ENCODE measurements around the gene VSNL1. TPM values are rescaled to one million over a fixed set of nuclear protein-coding genes. Genes with fewer than 3 reads are reported as not detected.

Gene VSNL1
- total RNA-seq, 1 experiment from 2014 or later: not detected

DNA sequence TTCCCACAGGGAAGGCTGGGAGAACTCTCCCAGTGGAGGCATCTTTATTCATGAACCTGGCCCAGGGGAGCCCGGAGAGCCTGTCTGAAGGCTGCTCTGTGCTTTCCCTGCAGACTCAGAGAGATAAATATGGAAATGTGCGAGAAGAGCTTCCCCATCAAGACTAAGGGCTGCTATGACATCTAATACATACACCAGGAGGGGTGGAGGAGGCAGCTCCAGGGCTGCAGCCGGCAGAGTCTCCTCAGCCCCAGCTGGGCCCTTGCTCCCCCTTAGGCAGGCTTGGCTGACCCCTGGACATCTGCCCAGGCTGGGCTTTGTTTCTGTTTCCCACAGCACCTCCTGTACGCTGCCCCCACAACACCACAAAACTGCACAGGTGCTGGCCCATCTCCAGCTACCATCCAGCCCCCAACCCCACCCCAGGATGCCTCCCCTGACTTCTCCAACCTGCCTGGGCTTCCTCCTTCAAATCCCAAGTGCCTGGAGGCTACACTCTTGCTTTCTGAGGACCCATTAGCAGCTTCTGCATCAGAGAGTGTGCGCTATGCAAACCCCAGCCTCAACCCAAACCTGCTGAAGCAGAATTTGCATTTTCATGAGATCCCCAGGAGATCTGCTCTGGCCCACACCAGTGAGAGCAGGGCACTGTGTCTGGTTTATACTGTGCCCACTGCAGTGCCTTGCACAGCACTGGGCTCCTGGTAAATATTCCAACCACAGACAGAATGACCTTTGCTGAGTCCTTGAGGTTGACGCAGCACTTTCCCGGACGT is 96.8 kb downstream of the VSNL1 start:
- Histone ChIP-seq H3K9me2 (replicated peaks; ENCODE audit: low read length) (no peaks in the 10 kb centered on the region), H4K20me1 (ENCODE audit: low read length) (no peaks in the 10 kb centered on the region), H3K36me3 (ENCODE audit: low read depth, low read length) (no peaks in the 10 kb centered on the region), H2AFZ (ENCODE audit: low read length) (no peak overlapping the region), H3K4me1 (ENCODE audit: insufficient read depth, low read length) (no peaks in the 10 kb centered on the region), H3K4me3 (ENCODE audit: low read length) (no peak overlapping the region), H3K9me3 (ENCODE audit: low read length) (no peaks in the 10 kb centered on the region), H3F3A (ENCODE audit: low read length, unreplicated experiment) (no peaks in the 10 kb centered on the region), H3K4me2 (ENCODE audit: low read length) (no peak overlapping the region), H3K27me3 (ENCODE audit: low read length) (no peaks in the 10 kb centered on the region), H3K9ac (ENCODE audit: low read length) (no peak overlapping the region), H3K79me2 (ENCODE audit: low read length) (no peaks in the 10 kb centered on the region), H3K27ac (ENCODE audit: low read length) (no peak overlapping the region)
- ATAC-seq: no peak
- DNase-seq: no peak
- intact Hi-C loops (cut with micrococcal nuclease): no loop called here
- no TSS peak for BruUV-seq (replicated peaks)
- ChIA-PET POLR2A (ENCODE audit: unreplicated experiment) (interaction anchor here (0.5 kb wide), 1 partner anchor 783 kb away, joined by 3 read pairs; no protein-coding TSS in a partner anchor), CTCF (no interaction called here)
- TF ChIP-seq CTCF (conservative IDR thresholded peaks at IDR 0.05; ENCODE audit: low read depth, low read length) (no peak), EZH2phosphoT487 (IDR thresholded peaks at IDR 0.05; ENCODE audit: borderline replicate concordance, low read length) (no peak), EZH2 (IDR thresholded peaks at IDR 0.05; ENCODE audit: low read length, unreplicated experiment) (no peak)

- POLR2A ChIA-PET (ENCODE audit: unreplicated experiment): no interaction called here
- DNase-seq (no peak), ATAC-seq (no peak)
- H3K9ac ChIP-seq (ENCODE audit: low read length): no peak overlapping the region
- H3K9me3 ChIP-seq (ENCODE audit: low read length): no peaks in the 10 kb centered on the region
- H3K4me1 ChIP-seq (ENCODE audit: insufficient read depth, low read length): peaks cover 6% of the 10 kb centered on the region
- H3K36me3 ChIP-seq (ENCODE audit: low read depth, low read length): no peaks in the 10 kb centered on the region
- CTCF ChIA-PET: no interaction called here
- H3K27ac ChIP-seq (ENCODE audit: low read length): no peak overlapping the region
- no peaks in the 10 kb centered on the region for H3F3A ChIP-seq (ENCODE audit: low read length, unreplicated experiment)
- H3K9me2 ChIP-seq (replicated peaks; ENCODE audit: low read length): no peaks in the 10 kb centered on the region
- H3K79me2 ChIP-seq (ENCODE audit: low read length): no peaks in the 10 kb centered on the region
- H3K4me3 ChIP-seq (ENCODE audit: low read length): no peak overlapping the region
- TF ChIP-seq CTCF (conservative IDR thresholded peaks at IDR 0.05; ENCODE audit: low read depth, low read length) (no peak), EZH2phosphoT487 (IDR thresholded peaks at IDR 0.05; ENCODE audit: borderline replicate concordance, low read length) (no peak), EZH2 (IDR thresholded peaks at IDR 0.05; ENCODE audit: low read length, unreplicated experiment) (no peak)
- H3K27me3 ChIP-seq (ENCODE audit: low read length): no peaks in the 10 kb centered on the region
- BruUV-seq (replicated peaks): no TSS peak
- H4K20me1 ChIP-seq (ENCODE audit: low read length): no peaks in the 10 kb centered on the region
- H2AFZ ChIP-seq (ENCODE audit: low read length): no peak overlapping the region
- intact Hi-C loops (cut with micrococcal nuclease): no loop called here
- H3K4me2 ChIP-seq (ENCODE audit: low read length): no peak overlapping the region
Observed at GRCh38 chr2:17638196-17638743, 97.8 kb downstream of the VSNL1 start.

DNA sequence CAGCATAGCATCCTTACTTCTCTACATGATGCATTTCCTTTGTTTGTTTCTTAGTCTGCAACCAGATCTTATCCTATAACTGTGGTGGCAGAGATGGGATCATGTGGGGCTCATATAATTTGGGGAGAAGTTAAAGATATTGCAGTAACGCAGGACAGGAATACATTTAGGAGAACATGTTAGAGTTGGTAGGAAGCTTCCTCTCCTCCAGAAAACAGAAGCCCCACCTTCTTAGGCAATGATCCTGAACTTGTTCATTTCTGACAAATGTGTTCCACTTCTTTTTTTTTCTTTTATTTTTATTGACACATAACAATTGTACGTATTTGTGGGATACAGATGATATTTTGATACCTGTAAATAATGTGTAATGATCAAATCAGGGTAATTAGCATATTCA is 99.9 kb downstream of the VSNL1 start:
- ChIA-PET CTCF (no interaction called here), POLR2A (ENCODE audit: unreplicated experiment) (no interaction called here)
- H3K27ac ChIP-seq (ENCODE audit: low read length): no peak overlapping the region
- ATAC-seq: no peak
- no peak for DNase-seq
- no peak overlapping the region for H3K9ac ChIP-seq (ENCODE audit: low read length)
- H3K4me3 ChIP-seq (ENCODE audit: low read length): no peak overlapping the region
- no peaks in the 10 kb centered on the region for H4K20me1 ChIP-seq (ENCODE audit: low read length)
- no peaks in the 10 kb centered on the region for H3F3A ChIP-seq (ENCODE audit: low read length, unreplicated experiment)
- no TSS peak for BruUV-seq (replicated peaks)
- H2AFZ ChIP-seq (ENCODE audit: low read length): no peak overlapping the region
- H3K79me2 ChIP-seq (ENCODE audit: low read length): no peaks in the 10 kb centered on the region
- H3K4me2 ChIP-seq (ENCODE audit: low read length): no peak overlapping the region
- TF ChIP-seq EZH2 (IDR thresholded peaks at IDR 0.05; ENCODE audit: low read length, unreplicated experiment) (no peak), EZH2phosphoT487 (IDR thresholded peaks at IDR 0.05; ENCODE audit: borderline replicate concordance, low read length) (no peak), CTCF (conservative IDR thresholded peaks at IDR 0.05; ENCODE audit: low read depth, low read length) (no peak)
- no peaks in the 10 kb centered on the region for H3K36me3 ChIP-seq (ENCODE audit: low read depth, low read length)
- intact Hi-C loops (cut with micrococcal nuclease): no loop called here
- H3K9me2 ChIP-seq (replicated peaks; ENCODE audit: low read length): no peaks in the 10 kb centered on the region
- H3K4me1 ChIP-seq (ENCODE audit: insufficient read depth, low read length): peaks cover 12% of the 10 kb centered on the region
- H3K27me3 ChIP-seq (ENCODE audit: low read length): no peaks in the 10 kb centered on the region
- no peaks in the 10 kb centered on the region for H3K9me3 ChIP-seq (ENCODE audit: low read length)
